COLO668 (cell line): ENCODE measurements around the gene TMEM156.

Experiments used
- DNase-seq: peaks from one replicate; lab custom pipeline; 2025; ENCODE audit not compliant: unreplicated experiment; lab: John Stamatoyannopoulos, UW

The TMEM156 gene

GRCh38 chr4:39032218-39033085 lies at the start of gene TMEM156:
Gene TMEM156 (minus strand): TSS chr4:39032409. CDS start chr4:39032313, 96 bp downstream.
- peak; percentile 13 for DNase-seq

- DNase-seq, result no peak
Observed at GRCh38 chr4:39078829-39079228, 46.6 kb upstream of the TMEM156 start.

- DNase-seq, result no peak
Observed at GRCh38 chr4:39068907-39069306, 36.7 kb upstream of the TMEM156 start.

- DNase-seq, result no peak
Observed at GRCh38 chr4:39067451-39067850, 35.2 kb upstream of the TMEM156 start.

GRCh38 chr4:39067031-39067430 lies 34.8 kb upstream of the TMEM156 start:
- DNase-seq, result no peak

GRCh38 chr4:39066371-39066770 lies 34.2 kb upstream of the TMEM156 start:
- DNase-seq, result no peak

GRCh38 chr4:39063430-39063829 lies 31.2 kb upstream of the TMEM156 start:
- DNase-seq, result no peak

GRCh38 chr4:39062770-39063097 lies 30.5 kb upstream of the TMEM156 start:
- no peak for DNase-seq

- no peak for DNase-seq
Observed at GRCh38 chr4:39062094-39062769, 30.0 kb upstream of the TMEM156 start, which contains the start of gene KLHL5. Gene KLHL5 (plus strand): TSS chr4:39062232. CDS start chr4:39062653, 421 bp downstream.

GRCh38 chr4:39061457-39061856 lies 29.2 kb upstream of the TMEM156 start:
- no peak for DNase-seq

- no peak for DNase-seq
Observed at GRCh38 chr4:39056023-39056422, 23.8 kb upstream of the TMEM156 start.

- DNase-seq, result no peak
Observed at GRCh38 chr4:39054497-39054896, 22.3 kb upstream of the TMEM156 start.

- no peak for DNase-seq
Observed at GRCh38 chr4:39053983-39054382, 21.8 kb upstream of the TMEM156 start.

GRCh38 chr4:39051492-39051891 lies 19.3 kb upstream of the TMEM156 start:
- DNase-seq, result no peak

GRCh38 chr4:39050590-39050989 lies 18.4 kb upstream of the TMEM156 start:
- DNase-seq, result no peak

- DNase-seq, result no peak
Observed at GRCh38 chr4:39048311-39048710, 16.1 kb upstream of the TMEM156 start.

GRCh38 chr4:39047681-39048080 lies 15.5 kb upstream of the TMEM156 start:
- DNase-seq, result no peak

GRCh38 chr4:39046249-39046648 lies 14.0 kb upstream of the TMEM156 start:
- DNase-seq, result no peak

- no peak for DNase-seq
Observed at GRCh38 chr4:39045827-39046221, 13.6 kb upstream of the TMEM156 start.

- peak; percentile 57 for DNase-seq
Observed at GRCh38 chr4:39044956-39045826, 13.0 kb upstream of the TMEM156 start.

- DNase-seq, result peak; percentile 68
Observed at GRCh38 chr4:39044364-39044955, 12.3 kb upstream of the TMEM156 start.
